ENCODE data around the gene CYP2W1. TPM values are rescaled to one million over a fixed set of nuclear protein-coding genes. Genes with fewer than 3 reads are reported as not detected.

CYP2W1 gene
- polyA plus RNA-seq, 10 donors, result 0.27 to 11.0 (median 0.36) TPM

DNA sequence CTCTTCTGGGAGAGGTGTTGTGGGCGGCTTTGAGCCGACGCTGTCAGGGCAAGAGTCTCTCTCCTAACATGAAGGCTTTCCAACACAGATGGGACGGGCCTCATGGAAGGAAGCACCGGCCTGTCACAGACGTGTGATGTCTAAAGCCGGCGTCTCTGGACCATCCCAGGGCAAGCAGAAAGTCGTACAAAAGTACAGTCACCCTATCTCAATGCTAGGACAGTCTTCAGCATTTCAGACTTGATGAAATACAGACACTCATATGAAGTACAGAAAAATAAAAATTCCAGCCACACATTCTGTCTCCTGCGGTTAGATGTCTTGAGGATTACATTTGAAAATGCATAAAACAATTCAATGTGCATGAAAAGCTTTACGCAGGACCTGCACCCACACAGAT is 30.6 kb downstream of the CYP2W1 start:
- no peak for DNase-seq

DNA sequence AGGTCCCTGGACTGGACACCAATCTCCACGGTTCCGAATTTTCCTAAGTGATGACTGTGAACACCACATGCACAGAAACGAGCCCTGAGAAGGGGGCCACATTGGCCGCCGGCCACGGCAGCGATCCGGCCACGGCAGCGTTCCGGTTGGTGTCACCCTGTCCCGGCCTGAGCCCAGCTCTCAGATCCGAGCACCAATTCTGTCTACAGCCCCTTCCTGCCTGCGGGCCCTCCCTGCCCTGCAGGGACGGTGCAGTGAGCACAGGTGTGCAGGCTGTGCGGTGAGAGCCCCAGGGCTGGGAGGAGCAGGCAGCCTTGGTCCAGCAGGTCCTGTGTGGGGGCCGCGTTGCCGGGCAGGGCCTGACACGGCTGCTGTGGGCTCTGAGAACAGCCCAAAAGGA is 31.7 kb downstream of the CYP2W1 start:
- DNase-seq, result no peak

DNA sequence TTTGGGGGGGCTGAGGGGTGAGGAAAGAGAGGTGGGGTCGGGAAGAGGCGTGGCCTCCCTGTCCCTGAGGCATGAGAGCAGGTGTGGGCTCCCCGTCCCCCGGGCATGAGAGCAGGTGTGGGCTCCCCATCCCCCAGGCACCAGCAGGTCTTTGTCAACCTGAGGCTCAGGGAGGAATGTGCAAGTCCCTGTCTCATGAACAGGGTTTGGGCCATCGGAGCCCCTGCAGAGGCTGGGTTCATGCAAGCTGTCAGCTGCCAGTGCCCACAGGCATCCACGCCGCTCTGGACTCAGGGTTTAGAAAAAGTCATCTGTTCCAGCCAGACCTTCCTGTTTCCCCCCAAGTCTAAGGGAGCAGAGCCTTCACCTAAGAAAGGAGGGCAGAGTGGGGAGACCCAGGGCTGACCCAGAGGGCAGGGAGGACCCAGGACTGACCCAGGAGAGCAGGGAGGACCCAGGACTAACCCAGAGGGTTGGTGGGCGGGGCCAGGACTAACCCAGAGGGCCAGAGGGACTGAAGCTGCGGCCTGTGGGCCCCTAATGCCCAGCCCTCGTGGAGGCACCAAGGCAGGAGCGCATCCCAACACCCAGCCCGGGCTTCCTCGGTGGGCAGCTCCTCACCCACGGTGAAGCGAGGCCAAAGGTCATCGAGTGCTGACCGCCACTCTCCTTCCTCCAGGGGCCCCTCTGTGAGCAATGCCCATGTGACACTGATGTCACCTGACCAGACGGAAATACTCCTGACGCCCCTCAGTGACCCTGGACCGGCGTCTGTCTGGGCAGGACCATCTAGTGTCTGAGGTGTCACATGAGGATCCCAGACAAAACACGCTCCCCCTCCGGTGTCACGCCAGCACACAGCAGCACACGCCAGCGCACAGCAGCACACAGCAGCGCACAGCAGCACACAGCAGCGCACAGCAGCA is 32.5 kb downstream of the CYP2W1 start:
- no peak for DNase-seq

DNA sequence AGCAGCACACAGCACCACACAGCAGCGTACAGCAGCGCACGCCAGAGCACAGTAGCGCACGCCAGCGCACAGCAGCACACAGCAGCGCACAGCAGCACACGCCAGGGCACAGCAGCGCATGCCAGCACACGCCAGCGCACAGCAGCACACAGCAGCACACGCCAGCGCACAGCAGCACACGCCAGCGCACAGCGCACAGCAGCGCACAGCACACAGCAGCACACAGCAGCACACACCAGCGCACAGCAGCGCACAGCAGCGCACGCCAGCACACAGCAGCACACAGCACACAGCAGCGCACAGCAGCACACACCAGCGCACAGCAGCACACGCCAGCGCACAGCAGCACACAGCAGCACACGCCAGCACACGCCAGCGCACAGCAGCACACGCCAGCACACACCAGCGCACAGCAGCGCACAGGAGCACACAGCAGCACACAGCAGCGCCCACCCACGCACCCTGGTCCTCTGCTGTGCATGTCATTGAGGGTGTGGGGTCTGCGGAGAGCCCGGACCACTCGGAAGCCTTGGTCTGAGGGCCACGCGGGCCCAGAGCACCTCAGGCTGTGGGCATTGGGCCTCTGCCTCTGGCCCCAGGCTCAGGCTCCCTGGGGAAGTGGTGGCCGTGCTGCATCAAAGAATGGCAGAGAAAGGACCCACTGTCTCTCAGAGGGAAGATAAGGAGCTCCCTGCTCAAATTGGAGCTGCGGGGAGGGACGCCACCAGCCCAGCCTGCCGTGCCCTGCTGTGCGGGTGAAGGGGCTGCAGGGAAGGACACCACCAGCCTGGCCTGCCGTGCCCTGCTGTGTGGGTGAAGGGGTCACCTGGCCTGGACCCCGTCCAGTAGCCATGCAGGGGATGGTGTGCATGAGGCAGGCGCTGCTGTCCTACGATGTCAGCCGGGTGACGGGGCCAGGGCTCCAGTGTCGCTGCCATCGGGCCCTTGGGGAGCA is 33.9 kb downstream of the CYP2W1 start:
- DNase-seq, result no peak

DNA sequence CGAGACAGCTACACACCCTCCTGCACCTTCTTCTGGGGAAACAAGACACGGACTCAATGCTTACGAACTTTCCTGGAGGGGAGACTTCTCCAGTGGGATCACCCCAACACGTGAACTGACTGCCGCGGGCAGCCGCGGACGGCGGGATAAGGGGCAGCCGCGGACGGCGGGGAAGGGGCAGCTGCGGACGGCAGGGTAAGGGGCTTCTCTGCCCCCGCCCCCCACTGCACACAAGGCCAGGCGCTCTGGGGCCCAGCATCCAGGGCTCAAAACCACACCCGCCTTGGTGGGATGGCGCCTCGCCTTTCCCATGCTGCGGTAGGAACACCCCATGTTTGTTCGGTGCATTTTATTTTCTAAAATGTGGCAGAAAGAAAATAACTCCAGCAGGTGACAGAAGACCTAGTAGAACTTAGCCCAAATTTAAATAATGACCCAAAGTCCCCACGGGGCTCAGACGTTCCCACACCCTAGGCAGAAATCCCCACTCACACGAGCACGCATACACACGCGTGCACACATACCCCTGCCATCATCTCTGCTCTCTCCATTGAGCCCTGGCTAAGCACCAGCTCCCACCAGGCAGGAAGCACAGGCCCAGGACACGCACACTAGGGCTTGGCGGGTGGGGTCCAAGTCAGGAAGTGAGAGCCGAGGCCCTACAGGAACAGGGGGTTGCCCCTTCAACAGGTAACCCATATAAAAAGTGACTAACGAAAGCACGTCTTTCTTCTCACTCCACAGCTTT is 34.8 kb downstream of the CYP2W1 start:
- no peak for DNase-seq

DNA sequence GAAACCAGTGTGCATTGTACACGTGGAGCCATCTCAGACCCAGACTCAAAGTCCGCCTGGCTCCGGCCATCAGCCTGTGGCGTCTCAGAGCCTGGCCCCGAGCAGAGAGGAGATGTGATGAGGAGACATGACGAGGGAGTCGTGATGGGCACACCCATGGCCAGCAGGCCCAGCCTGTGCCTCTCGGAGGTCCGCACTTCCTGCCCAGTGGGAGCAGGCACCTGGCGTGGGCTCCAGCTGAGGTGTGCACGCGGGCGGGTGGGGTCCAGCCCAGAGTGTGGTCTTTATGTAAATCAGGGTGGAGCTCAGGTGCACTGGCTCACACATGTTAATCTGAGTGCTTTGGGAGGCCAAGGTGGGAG is 35.3 kb downstream of the CYP2W1 start:
- no peak for DNase-seq

DNA sequence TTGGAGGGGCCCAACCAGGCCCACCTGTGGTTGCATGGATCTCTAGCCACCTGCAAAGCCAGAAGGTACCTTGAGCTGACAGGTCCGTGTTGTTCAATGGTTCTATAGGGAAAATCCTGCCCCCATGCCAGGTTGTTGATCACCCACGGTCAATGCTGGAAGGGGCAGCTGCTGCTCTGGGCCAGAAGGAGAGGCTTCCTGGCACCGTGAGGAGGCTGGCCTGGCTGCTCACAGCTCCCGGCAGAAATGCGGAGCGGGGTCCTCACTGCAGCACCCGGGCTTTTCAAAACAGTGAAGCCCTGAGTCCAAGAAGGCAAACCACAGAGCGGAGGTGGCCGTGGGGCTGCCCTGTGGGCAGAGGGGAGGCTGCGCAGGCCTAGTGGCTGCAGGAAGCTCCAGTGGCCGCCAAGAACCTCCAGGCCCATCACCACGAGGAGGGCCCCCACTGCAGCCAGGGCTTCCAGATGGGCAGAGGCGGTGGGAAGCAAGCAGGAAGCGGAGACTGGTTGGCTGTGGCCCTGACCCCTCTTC is 36.3 kb downstream of the CYP2W1 start:
- DNase-seq, result no peak

DNA sequence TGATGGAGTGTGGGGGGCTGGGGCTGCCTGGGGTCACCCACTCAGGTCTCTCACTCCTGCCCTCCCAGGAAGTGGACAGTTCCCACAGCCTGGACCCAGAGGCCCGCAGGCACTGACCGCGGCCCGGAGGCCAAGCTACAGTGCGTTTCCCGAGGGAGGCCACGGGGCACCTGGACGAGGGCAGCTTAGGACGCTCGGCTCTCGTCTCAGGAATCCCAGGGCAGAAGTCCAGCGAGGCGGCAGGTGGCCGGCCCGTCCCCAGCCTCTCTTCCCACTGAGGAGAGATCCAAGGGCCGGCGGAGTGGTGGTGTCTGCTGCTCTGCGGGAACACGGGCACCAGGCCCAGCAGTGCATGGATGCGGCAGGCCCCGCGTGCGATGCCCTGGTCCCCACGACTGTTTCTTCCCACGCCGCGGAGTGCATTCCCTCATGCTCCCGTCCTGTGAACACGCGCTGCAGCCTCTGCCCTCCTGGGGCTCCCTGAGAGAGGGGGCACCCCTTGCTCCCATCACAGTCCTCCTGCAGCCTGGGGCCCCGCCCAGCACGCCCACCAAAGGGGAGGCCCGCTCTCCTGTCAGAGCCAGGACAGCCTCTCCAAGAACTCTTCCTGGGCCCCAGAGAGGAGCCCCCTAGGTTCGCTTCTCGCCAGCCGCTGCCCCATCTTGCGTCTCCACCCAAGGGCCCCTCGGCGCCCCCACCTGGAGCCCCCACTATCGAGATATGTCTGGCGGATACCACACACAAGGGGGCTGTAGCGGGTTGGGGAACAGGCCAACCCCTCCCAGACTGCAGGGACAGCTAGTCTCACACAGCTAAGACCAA is 37.0 kb downstream of the CYP2W1 start:
- DNase-seq, result no peak

DNA sequence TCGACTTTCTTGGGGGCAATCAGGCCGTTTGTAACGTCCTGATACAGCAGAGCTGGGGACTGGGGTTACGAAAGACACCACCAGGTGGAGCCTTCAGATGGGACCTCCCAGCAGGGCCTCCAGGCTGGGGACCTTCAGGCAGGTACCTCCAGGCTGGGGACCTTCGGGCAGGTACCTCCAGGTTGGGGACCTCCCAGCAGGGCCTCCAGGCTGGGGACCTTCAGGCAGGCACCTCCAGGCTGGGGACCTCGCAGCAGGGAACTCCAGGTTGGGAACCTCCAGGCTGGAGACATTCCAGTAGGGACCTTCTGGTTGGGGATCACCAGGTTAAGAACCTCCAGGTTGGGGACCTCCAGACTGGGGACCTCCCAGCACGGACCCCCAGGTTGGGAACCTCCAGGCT is 37.9 kb downstream of the CYP2W1 start:
- DNase-seq, result no peak

DNA sequence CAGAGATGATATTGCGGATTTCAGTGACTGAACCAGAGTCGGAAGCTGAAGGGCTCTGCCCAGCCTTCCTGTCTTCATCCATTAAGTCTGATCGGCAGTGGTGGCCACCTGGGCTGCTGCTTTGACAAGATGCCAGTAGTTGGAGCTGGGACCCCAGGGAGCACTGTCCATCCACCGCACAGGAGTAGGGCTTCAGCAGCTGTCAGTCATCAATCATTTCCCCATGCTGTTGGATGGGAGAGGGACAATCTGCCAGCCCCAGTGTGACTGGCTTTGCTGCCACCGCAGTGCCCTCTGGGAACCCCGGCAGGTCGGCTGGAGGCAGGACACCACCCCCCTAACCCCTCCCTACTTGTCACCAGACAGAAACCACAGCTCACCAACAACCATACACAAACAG is 38.4 kb downstream of the CYP2W1 start:
- no peak for DNase-seq

DNA sequence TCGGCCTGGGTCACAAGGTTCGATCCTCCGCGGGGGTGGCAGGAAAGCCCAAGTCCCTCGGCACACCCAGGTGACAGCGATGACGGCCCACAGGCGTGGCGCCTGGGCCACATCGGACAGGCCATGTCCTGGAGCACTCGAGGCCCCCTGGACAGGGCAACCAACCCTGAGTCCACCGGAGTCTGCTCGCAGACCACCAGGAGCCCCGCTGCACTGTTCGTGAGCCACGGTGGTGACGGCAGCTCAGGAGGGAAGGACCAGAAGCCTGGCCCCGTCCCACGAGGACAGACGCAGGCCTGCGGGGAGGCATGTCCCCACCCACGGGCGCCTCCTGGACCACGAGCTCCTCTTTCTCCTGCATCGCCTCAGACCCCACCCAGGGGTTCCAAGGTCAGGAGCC is 39.0 kb downstream of the CYP2W1 start:
- DNase-seq, result no peak

DNA sequence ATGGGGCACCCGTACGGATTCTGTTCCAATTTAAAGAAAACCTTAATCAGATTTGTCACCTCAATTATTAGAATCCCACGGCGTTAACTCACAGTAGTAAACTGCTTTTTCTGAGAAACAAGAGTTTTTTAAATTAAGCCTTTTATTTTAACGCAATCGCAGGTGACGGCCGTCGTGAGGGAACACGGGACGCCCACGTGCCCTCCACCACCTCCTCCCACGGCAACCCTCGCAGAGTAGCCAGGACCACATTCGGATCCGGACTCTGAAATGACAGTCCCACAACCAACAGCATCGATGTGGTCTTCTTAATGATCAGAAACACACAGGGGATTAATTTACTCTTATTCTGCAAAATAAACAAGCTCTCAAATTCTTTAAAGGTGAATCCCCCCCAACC is 39.4 kb downstream of the CYP2W1 start:
- no peak for DNase-seq

DNA sequence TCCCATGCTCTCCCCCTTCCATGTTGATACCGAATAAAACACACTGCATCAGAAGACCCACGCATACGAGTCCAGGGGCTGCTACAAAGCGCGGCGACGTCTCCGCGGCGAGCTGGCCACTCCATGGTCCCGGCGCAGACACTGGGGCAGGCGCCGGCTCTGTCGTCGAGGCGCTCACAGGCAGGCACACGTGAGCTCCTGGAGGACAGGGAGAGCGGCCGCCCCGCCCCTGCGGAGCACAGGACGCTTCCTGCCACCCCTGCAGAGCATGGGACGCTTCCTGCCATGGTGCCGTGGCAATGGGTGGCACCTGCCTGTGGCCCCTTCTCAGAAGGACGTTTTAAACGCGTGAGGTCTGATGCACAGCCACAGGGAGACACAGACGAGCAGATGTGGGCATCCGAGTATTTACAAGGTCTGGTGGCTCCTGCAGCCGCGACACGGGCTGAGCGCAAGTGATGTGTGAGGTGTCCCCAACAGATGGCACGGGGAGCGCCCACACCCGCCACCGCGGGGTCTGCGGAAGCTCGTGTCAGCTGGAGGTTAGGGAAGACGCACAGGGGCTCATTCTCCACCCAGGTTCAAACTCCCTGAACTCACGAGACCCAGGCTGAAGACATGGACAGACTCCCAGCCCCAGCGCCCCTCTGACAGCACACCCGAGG is 40.0 kb downstream of the CYP2W1 start:
- DNase-seq, result no peak

DNA sequence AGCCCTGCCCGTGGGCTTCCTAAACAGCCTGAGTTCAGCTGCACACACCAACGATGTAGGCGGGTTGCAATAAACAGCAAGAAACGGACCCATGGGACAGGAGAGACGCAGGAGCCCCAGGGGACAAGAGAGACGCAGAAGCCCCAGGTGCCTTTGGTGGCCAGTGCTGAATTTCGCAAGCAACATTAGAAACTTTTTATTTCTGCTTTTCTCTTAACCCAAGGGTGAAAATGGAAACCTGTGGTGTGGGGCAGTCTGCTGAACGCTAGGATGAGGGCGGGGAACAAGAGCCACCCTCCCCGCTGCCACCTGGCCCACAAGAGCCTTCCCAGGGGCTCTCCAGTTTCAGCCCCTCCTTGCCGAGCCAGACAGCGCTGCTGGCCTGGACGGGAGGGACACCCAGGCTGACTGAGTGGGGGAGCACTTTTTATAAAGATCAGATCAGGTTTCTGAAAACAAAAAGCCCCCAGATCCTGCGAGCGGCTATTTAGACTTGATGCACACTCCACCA is 41.4 kb downstream of the CYP2W1 start:
- no peak for DNase-seq

DNA sequence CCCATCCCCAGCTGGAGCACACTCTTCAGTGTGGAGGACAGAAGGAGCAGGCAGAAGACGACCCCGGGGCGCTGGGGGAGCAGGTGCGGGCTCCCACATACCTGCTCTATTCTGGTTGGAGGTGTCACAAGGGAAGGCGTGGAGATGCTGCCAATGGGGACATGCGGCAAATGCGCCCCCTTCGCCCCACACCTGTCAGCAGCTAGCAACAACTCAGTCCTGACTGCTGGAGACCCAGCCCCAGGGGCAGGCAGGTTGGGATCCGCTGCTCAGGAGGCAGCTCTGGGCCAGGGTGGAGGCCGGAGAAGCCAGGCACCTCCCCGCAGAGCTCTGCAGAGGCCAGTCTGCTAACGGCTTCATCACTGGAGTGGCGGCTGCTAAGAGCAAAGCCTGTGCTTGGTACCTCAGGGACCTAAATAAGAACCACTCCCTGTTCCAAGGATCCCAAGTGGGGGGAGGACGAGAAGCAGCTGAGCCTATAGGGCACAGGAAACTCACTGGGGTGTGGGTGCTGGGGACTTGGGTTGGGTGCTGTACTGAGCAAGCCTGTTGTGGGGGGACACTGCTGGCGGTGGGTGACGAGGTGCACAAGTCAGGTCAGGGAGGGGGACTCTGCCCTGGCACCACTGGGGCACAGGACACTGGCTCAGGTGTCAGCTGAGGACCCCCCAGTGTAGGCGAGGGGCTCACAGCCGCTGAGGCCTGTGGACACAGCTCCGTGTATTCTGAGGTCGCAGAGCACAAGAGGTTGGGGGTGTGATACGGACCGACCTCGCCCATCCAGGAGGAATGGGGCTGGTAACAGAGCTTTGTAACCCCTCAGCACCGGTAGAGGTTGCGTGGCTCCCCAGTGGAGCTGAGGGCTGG is 42.1 kb downstream of the CYP2W1 start:
- DNase-seq, result no peak

DNA sequence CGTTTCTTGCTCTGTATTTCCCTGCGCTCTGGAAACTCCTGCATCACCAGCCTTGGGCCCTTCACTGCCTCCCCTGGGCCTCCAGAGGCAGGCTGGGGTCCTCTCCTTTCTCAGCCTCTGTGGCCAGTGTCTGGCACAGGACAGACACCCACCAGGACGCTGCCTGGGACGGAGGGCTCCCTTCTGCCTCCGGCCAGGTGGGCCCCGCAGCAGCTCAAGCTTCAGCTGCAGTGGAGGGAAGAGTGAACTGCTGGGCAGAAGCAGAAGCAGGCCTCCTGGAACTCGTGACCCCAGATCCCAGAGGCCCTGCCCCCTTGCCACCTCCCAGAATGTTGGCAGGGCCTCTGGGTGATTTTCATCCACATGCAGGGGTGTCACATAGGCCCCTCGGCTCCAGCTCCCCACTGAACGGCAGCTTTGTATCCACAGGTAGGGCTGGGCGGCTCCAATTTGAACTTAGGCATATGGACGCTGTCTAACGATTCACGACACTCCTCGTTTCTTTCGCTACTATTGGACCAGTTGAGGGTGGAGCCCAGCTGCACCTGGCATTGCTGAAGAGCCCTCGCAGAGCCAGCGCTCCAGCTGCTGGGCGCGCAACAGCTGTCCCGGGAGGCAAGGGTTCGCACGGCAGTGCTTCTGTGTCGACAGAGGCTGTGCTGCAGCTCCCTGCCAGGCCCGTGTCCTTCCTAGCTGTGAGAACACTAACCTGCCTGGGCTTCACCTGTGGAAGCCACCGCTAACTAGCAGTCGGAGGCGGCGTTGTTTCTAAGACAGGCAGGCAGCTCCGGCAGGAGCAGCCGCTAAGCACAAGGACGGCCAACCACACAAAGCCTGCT is 43.0 kb downstream of the CYP2W1 start:
- peak in 2 of 3 donors; percentile 30 to 76 for DNase-seq

DNA sequence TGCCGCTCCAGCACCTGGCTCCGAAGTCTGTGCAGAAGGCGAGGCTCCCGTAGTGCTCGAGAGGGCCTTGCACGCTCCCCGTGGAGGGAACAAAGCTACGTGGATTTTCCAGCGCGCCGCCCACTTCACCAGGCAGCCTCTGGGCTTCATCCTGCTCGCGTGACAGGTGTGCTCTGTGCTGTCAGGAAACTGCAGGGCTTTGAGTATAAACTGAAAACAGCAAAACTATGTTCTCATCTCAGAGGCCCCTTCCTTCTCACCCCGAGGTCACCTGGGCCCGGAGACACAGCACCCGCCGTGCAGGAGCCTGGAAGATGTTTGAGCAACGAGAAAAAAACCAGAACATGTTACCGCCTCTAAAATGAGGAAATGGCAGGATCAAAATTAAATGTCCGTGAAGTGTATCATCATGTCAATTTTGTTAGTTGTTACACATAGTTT is 43.8 kb downstream of the CYP2W1 start:
- no peak for DNase-seq
